Measurements from ENCODE around the gene WNT7B.

The WNT7B gene

GRCh38 chr22:45895436-45896152 lies 81.4 kb downstream of the WNT7B start:
- TF ChIP-seq ZFX (IDR thresholded peaks at IDR 0.05; ENCODE audit: borderline replicate concordance), result no peak
- TF ChIP-seq, protein P1, sequence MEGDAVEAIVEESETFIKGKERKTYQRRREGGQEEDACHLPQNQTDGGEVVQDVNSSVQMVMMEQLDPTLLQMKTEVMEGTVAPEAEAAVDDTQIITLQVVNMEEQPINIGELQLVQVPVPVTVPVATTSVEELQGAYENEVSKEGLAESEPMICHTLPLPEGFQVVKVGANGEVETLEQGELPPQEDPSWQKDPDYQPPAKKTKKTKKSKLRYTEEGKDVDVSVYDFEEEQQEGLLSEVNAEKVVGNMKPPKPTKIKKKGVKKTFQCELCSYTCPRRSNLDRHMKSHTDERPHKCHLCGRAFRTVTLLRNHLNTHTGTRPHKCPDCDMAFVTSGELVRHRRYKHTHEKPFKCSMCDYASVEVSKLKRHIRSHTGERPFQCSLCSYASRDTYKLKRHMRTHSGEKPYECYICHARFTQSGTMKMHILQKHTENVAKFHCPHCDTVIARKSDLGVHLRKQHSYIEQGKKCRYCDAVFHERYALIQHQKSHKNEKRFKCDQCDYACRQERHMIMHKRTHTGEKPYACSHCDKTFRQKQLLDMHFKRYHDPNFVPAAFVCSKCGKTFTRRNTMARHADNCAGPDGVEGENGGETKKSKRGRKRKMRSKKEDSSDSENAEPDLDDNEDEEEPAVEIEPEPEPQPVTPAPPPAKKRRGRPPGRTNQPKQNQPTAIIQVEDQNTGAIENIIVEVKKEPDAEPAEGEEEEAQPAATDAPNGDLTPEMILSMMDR (IDR thresholded peaks at IDR 0.05), result no peak

DNA sequence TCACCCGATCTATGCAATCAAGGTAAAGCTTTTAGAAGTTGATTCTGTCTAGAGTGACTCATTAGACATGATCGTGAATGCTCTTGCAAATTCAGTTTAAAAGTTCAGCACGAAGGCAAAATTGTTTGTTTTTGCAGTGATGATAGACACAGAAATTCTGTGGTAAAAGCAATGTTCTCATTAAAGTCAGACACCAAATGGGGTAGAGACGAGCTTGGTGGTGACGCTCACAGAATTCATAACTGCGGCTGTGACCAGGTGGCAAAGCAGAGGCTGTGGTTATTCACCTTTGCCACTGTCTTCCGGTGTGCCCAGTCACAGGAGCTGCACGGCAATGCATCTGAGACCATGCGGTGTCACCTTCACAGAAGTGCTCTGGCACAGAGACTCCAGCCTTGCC lies 83.4 kb downstream of the WNT7B start:
- H3K27ac ChIP-seq, result no peak overlapping the region
- TF ChIP-seq ZFX (IDR thresholded peaks at IDR 0.05; ENCODE audit: borderline replicate concordance), result no peak
- TF ChIP-seq, protein P1 (IDR thresholded peaks at IDR 0.05), result no peak

More at GRCh38 chr22:45895436-45896152, 81.4 kb downstream of the WNT7B start:
- no peak overlapping the region for H3K27ac ChIP-seq

DNA sequence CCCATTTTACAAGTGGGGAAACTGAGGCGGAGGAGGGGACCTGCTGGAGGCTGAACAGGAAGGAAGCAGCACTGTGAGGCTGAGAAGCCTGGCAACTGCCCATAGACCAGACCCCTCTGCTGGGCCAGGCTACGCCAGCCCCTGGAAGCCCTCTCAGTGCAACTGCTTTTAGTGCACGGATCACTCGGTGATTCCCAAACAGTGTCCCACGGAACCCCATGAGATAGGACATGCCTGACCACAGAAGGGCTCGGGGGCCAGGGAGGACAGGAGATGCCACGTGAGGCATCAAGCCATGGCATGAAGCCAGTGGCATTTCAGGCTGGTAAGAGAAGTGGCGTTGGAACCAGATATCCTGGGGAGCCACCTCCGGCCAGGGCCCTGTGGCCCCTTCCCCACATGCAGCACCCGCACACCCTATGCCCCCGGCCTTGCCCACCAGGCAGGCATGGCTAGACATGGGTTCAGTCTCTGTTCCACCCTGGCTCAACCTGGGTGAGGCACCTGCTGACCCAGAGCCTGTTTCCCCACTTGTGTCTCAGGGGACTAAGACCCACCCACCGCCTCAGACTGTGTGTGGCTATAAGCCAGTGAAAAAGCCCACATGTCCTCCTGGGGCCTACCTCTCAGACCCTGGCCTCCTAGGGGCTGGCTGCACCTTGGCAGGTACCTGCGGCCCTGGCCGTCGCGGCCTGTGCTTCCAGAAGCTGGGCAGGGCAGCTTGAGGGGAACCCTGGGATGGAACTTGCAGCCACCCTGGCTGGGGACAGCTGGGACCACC lies 84.1 kb downstream of the WNT7B start:
- no peak overlapping the region for H3K27ac ChIP-seq
- TF ChIP-seq, protein P1 (IDR thresholded peaks at IDR 0.05), result no peak
- no peak for TF ChIP-seq ZFX (IDR thresholded peaks at IDR 0.05; ENCODE audit: borderline replicate concordance)

DNA sequence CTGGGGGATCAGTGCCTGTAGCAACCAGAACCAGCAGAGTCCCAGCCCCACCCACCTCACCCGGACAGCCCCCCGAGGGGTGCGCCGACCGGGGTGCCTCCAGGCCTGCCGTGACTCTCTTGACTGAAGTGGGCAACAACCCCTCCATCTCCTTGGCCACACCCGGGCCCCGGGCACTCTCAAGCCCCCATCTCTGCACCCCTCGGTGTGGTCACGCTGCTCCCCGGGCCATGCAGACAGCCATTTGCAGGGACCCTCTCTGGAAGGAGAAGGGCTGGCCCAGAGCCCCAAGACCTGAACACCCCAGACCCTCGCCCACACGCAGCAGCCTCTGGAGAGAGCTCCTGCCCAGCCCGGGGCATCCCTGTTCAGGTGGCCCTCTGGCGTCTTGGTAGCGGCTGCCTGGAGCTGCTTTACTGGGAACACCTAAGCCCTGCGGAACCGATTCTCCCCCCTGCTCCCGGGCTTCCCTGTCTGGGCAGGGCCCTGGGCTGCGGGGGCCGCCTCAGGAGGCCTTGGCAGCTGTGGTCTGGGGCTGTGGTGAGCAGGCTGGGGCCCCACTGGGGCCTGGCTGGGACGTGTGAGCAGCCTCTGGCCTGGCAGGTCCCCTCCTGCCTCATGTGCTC lies 84.9 kb downstream of the WNT7B start:
- no peak overlapping the region for H3K27ac ChIP-seq

DNA sequence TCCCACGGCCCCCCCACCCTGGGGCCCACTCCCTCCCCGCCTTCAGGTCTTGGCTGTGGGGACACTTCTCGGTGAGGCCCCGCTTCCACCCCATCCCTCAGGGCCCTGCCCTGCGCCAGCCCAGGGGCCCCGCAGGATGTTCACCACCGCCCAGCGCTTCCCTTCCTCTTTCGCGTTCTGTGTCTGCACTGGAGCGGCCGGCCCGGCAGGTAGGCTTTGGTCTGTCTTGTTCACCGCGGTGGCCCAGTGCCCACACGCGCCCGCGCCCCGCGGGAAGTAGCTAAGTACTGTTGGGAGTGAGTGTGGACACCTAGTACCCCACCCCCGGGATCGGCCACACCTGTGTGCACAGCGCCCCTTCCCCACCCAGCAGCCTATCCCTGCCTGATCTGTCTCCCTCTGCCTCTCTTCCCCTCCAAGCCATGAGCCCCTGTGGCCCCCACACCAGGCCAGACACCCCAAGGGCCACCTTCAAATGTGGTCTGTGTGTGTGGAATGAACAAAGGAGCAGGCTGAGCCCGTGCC lies 85.4 kb downstream of the WNT7B start:
- H3K27ac ChIP-seq, result no peak overlapping the region
- no peak for TF ChIP-seq ZFX (IDR thresholded peaks at IDR 0.05; ENCODE audit: borderline replicate concordance)
- TF ChIP-seq, protein P1 (IDR thresholded peaks at IDR 0.05), result no peak

More for the DNA sequence above, 84.9 kb downstream of the WNT7B start:
- TF ChIP-seq ZFX (IDR thresholded peaks at IDR 0.05; ENCODE audit: borderline replicate concordance), result no peak
- TF ChIP-seq, protein P1 (IDR thresholded peaks at IDR 0.05), result no peak

- H3K27ac ChIP-seq, result no peak overlapping the region
- TF ChIP-seq ZFX (IDR thresholded peaks at IDR 0.05; ENCODE audit: borderline replicate concordance), result no peak
- TF ChIP-seq, protein P1 (IDR thresholded peaks at IDR 0.05), result no peak
These were observed 85.9 kb downstream of the WNT7B start for GRCh38 chr22:45891021-45891421.
